ENCODE results near the gene DDX6.

Gene DDX6

GRCh38 chr11:118705791-118706545 lies 85.0 kb downstream of the DDX6 start:
- TF ChIP-seq TCF12 (IDR thresholded peaks at IDR 0.05; ENCODE audit: low read depth) (no peak), TAF1 (IDR thresholded peaks at IDR 0.05; ENCODE audit: low read depth) (no peak), ZBTB7A (IDR thresholded peaks at IDR 0.05; ENCODE audit: low read depth) (no peak), EP300 (IDR thresholded peaks at IDR 0.05; ENCODE audit: borderline replicate concordance) (no peak), EGR1 (IDR thresholded peaks at IDR 0.05) (no peak), CREB1 (IDR thresholded peaks at IDR 0.05; ENCODE audit: low read depth) (no peak), CEBPB (IDR thresholded peaks at IDR 0.05) (no peak), NFIC (IDR thresholded peaks at IDR 0.05) (no peak), FOXM1 (IDR thresholded peaks at IDR 0.05; ENCODE audit: borderline replicate concordance, low read depth) (no peak), MAX (IDR thresholded peaks at IDR 0.05) (no peak), YY1 (IDR thresholded peaks at IDR 0.05; ENCODE audit: low read depth) (no peak), TEAD4 (IDR thresholded peaks at IDR 0.05) (no peak), REST (IDR thresholded peaks at IDR 0.05; ENCODE audit: low read depth) (no peak), RAD21 (IDR thresholded peaks at IDR 0.05; ENCODE audit: low read depth) (no peak), USF1 (IDR thresholded peaks at IDR 0.05) (no peak)

DNA sequence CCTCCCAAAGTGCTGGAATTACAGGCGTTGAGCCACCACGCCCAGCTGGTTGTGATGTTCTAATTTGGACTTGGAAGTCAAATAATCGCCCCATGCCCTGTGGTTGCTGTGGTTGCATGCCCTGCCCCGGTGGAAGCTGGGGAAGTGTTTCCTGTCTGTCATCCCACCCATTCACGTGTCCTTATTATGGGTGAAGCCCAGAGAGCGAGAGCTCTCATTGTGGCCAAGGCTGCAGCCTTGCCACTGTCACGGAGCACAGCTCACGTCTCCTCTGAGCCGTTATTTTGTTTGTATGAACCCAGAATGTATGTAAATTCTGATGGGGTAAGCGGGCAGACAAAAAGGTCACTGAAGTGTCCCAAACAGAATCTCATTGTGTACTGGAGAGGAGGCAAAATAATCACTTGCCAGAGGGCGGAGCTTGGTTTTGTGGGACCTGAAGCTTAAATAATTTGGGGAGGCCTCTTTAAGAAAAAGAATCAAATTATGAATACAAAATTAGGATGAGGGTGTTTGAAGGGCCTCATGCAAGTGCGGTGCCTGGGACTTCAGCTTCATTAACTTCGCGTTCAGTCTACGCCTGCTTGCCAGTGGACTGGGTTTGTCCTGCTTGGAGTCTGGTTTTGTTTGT lies 85.7 kb downstream of the DDX6 start:
- no peak for TF ChIP-seq REST (IDR thresholded peaks at IDR 0.05; ENCODE audit: low read depth)
- no peak for TF ChIP-seq RAD21 (IDR thresholded peaks at IDR 0.05; ENCODE audit: low read depth)
- TF ChIP-seq TAF1 (IDR thresholded peaks at IDR 0.05; ENCODE audit: low read depth) = no peak
- no peak for TF ChIP-seq CREB1 (IDR thresholded peaks at IDR 0.05; ENCODE audit: low read depth)
- no peak for TF ChIP-seq CEBPB (IDR thresholded peaks at IDR 0.05)
- TF ChIP-seq ZBTB7A (IDR thresholded peaks at IDR 0.05; ENCODE audit: low read depth) = no peak
- no peak for TF ChIP-seq EGR1 (IDR thresholded peaks at IDR 0.05)
- TF ChIP-seq EP300 (IDR thresholded peaks at IDR 0.05; ENCODE audit: borderline replicate concordance) = no peak
- no peak for TF ChIP-seq TEAD4 (IDR thresholded peaks at IDR 0.05)
- TF ChIP-seq NFIC (IDR thresholded peaks at IDR 0.05) = no peak
- no peak for TF ChIP-seq TCF12 (IDR thresholded peaks at IDR 0.05; ENCODE audit: low read depth)
- no peak for TF ChIP-seq FOXM1 (IDR thresholded peaks at IDR 0.05; ENCODE audit: borderline replicate concordance, low read depth)
- no peak for TF ChIP-seq MAX (IDR thresholded peaks at IDR 0.05)
- TF ChIP-seq YY1 (IDR thresholded peaks at IDR 0.05; ENCODE audit: low read depth) = no peak
- TF ChIP-seq USF1 (IDR thresholded peaks at IDR 0.05) = no peak

- no peak for TF ChIP-seq REST (IDR thresholded peaks at IDR 0.05; ENCODE audit: low read depth)
- no peak for TF ChIP-seq EP300 (IDR thresholded peaks at IDR 0.05; ENCODE audit: borderline replicate concordance)
- no peak for TF ChIP-seq ZBTB7A (IDR thresholded peaks at IDR 0.05; ENCODE audit: low read depth)
- TF ChIP-seq TEAD4 (IDR thresholded peaks at IDR 0.05) = no peak
- TF ChIP-seq CEBPB (IDR thresholded peaks at IDR 0.05) = no peak
- no peak for TF ChIP-seq TCF12 (IDR thresholded peaks at IDR 0.05; ENCODE audit: low read depth)
- no peak for TF ChIP-seq MAX (IDR thresholded peaks at IDR 0.05)
- no peak for TF ChIP-seq YY1 (IDR thresholded peaks at IDR 0.05; ENCODE audit: low read depth)
- no peak for TF ChIP-seq FOXM1 (IDR thresholded peaks at IDR 0.05; ENCODE audit: borderline replicate concordance, low read depth)
- TF ChIP-seq USF1 (IDR thresholded peaks at IDR 0.05) = no peak
- TF ChIP-seq TAF1 (IDR thresholded peaks at IDR 0.05; ENCODE audit: low read depth) = no peak
These were observed 87.3 kb downstream of the DDX6 start for GRCh38 chr11:118703563-118704106.
